Muscle layer of colon (tissue), 2 donors: ENCODE measurements around the gene SKIL.

ENCODE experiments used
- H3K27ac ChIP-seq: one replicate; pipeline ENCODE4 v1.7.0; 2013; ENCODE audit warnings: low read depth, mild to moderate bottlenecking, low read length, moderate library complexity
- H3K27me3 ChIP-seq, 2 donors: one replicate each; pipeline ENCODE4 v1.7.0; 2013; ENCODE audit warnings: low read length in 2 of 2, mild to moderate bottlenecking in 2 of 2; ENCODE audit not compliant: insufficient read depth in 2 of 2, control insufficient read depth in 1 of 2
- H3K36me3 ChIP-seq: one replicate; pipeline ENCODE4 v1.7.0; 2013; ENCODE audit warnings: mild to moderate bottlenecking, low read length; ENCODE audit not compliant: insufficient read depth
- H3K4me1 ChIP-seq: one replicate; pipeline ENCODE4 v1.7.0; 2013; ENCODE audit warnings: mild to moderate bottlenecking, low read length; ENCODE audit not compliant: insufficient read depth
- H3K4me3 ChIP-seq, 2 donors: one replicate each; pipeline ENCODE4 v1.7.0; 2013; ENCODE audit warnings: low read length in 2 of 2, low read depth in 1 of 2, mild to moderate bottlenecking in 1 of 2, moderate library complexity in 1 of 2
- H3K9ac ChIP-seq: one replicate; pipeline ENCODE4 v1.7.0; 2013; ENCODE audit warnings: low read length
- H3K9me3 ChIP-seq: one replicate; pipeline ENCODE4 v1.7.0; 2013; ENCODE audit warnings: mild to moderate bottlenecking, low read length
- donor health status: abdominal sarcoma.
- donor health status: Adenocarcinoma of cecum.

Gene SKIL, protein sequence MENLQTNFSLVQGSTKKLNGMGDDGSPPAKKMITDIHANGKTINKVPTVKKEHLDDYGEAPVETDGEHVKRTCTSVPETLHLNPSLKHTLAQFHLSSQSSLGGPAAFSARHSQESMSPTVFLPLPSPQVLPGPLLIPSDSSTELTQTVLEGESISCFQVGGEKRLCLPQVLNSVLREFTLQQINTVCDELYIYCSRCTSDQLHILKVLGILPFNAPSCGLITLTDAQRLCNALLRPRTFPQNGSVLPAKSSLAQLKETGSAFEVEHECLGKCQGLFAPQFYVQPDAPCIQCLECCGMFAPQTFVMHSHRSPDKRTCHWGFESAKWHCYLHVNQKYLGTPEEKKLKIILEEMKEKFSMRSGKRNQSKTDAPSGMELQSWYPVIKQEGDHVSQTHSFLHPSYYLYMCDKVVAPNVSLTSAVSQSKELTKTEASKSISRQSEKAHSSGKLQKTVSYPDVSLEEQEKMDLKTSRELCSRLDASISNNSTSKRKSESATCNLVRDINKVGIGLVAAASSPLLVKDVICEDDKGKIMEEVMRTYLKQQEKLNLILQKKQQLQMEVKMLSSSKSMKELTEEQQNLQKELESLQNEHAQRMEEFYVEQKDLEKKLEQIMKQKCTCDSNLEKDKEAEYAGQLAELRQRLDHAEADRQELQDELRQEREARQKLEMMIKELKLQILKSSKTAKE

GRCh38 chr3:170357176-170358041 lies at the start of gene SKIL:
Gene SKIL (plus strand): TSS chr3:170357715. CDS start chr3:170360332, 2,617 bp downstream.
- H3K4me3 ChIP-seq = peak within 1 kb of the TSS; percentile 87 to 96
- peaks cover 36% of the 10 kb centered on the region for H3K4me1 ChIP-seq
- peak within 1 kb of the TSS; percentile 65 for H3K9ac ChIP-seq

GRCh38 chr3:170309046-170309445 lies 48.5 kb upstream of the SKIL start:
- H3K27me3 ChIP-seq = no peaks in the 10 kb centered on the region
- no peak overlapping the region for H3K9ac ChIP-seq
- no peaks in the 10 kb centered on the region for H3K9me3 ChIP-seq
- no peak overlapping the region for H3K4me3 ChIP-seq
- no peaks in the 10 kb centered on the region for H3K36me3 ChIP-seq
- no peak overlapping the region for H3K27ac ChIP-seq
- H3K4me1 ChIP-seq = no peaks in the 10 kb centered on the region

More at GRCh38 chr3:170357176-170358041, at the start of gene SKIL:
- no peaks in the 10 kb centered on the region for H3K9me3 ChIP-seq
- no peaks in the 10 kb centered on the region for H3K36me3 ChIP-seq
- H3K27me3 ChIP-seq = no peaks in the 10 kb centered on the region
- H3K27ac ChIP-seq = peak within 1 kb of the TSS; percentile 92

- Histone ChIP-seq H3K9me3 (no peaks in the 10 kb centered on the region), H3K4me3 (no peak overlapping the region), H3K36me3 (no peaks in the 10 kb centered on the region), H3K27me3 (no peaks in the 10 kb centered on the region), H3K4me1 (no peaks in the 10 kb centered on the region), H3K27ac (no peak overlapping the region), H3K9ac (no peak overlapping the region)
Observed at GRCh38 chr3:170317954-170318353, 39.6 kb upstream of the SKIL start.

DNA sequence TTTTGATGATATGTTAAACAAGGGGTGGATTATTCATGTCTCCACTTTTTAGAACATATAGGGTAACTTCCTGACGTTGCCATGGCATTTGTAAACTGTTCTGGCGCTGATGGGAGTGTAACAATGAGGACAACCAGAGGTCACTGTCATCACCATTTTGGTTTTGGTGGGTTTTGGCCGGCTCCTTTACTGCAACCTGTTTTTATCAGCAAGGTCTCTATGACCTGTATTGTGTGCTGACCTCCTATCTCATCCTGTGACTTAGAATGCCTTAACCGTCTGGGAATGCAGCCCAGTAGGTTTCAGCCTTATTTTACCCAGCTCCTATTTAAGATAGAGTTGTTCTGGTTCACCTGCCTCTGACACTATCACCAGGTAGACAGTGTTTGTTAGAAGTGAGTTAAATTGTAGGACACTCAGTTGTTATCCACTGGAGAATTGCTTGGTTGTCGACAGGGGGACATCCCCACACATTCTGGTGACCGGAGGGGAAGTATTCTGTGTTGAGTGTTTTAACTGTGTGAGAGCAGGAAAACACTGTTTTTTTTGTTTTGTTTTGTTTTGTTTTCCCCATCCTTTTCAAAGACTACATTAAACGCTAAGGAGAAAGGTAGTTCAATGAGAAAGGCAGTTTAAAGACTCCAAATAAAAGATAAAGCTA lies 36.9 kb upstream of the SKIL start:
- H3K27me3 ChIP-seq = no peaks in the 10 kb centered on the region
- no peaks in the 10 kb centered on the region for H3K9me3 ChIP-seq
- no peaks in the 10 kb centered on the region for H3K4me1 ChIP-seq
- H3K4me3 ChIP-seq = no peak overlapping the region
- no peaks in the 10 kb centered on the region for H3K36me3 ChIP-seq
- H3K9ac ChIP-seq = no peak overlapping the region
- H3K27ac ChIP-seq = no peak overlapping the region

DNA sequence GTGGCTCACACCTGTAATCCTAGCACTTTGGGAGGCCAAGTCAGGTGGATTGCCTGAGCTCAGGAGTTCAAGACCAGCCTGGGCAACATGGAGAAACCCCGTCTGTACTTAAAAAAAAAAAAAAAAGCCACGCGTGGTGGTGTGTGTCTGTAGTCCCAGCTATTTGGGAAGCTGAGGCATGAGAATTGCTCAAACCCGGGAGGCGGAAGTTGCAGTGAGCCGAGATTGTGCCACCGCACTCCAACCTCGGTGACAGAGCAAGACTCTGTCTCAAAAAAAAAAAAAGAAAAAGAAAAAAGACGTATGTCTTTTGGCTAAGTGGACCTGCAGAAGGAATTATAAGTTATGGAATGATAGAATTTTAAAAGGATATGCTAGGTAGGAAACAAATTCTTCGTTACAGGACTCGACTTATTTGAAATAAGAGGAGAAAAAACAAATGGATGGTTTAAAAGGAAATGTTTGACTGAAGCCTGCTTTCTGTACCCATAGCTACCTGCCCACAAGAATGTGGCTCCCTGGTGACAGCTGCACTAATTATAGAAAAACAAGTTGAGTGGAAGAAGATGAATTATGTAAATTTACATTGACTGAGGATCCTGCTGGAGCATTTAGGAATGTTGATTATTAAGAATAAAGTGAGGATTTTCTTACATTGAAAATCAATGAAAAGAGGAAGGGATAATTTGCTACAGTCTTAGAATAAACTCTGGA lies 36.0 kb upstream of the SKIL start:
- Histone ChIP-seq H3K27ac (no peak overlapping the region), H3K27me3 (no peaks in the 10 kb centered on the region), H3K4me3 (no peak overlapping the region), H3K9ac (no peak overlapping the region), H3K36me3 (no peaks in the 10 kb centered on the region), H3K9me3 (no peaks in the 10 kb centered on the region), H3K4me1 (no peaks in the 10 kb centered on the region)

GRCh38 chr3:170322566-170323269 lies 34.8 kb upstream of the SKIL start:
- no peaks in the 10 kb centered on the region for H3K9me3 ChIP-seq
- no peak overlapping the region for H3K9ac ChIP-seq
- H3K4me1 ChIP-seq = no peaks in the 10 kb centered on the region
- no peak overlapping the region for H3K4me3 ChIP-seq
- H3K36me3 ChIP-seq = no peaks in the 10 kb centered on the region
- no peaks in the 10 kb centered on the region for H3K27me3 ChIP-seq
- H3K27ac ChIP-seq = no peak overlapping the region

DNA sequence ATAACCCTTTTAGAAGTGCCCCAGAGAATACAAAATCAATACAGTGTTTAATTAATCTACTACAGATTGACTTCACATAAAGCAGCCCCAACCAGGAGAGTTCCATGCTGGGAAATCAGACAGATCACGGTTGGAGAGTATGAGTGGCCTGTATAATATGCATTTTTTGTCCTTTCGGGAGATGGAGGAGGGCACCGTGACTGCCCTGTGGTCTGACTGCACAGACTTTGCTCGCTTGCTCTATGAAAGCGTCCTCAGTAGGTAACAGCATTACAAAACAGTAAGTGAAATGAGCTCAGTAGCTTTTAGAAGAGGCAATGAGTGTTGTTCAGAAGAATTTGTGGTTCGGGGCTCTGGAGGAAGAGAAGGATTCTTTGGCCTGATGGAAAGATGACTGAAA lies 34.2 kb upstream of the SKIL start:
- Histone ChIP-seq H3K9ac (no peak overlapping the region), H3K4me1 (no peaks in the 10 kb centered on the region), H3K27me3 (no peaks in the 10 kb centered on the region), H3K4me3 (no peak overlapping the region), H3K9me3 (no peaks in the 10 kb centered on the region), H3K27ac (no peak overlapping the region), H3K36me3 (no peaks in the 10 kb centered on the region)

DNA sequence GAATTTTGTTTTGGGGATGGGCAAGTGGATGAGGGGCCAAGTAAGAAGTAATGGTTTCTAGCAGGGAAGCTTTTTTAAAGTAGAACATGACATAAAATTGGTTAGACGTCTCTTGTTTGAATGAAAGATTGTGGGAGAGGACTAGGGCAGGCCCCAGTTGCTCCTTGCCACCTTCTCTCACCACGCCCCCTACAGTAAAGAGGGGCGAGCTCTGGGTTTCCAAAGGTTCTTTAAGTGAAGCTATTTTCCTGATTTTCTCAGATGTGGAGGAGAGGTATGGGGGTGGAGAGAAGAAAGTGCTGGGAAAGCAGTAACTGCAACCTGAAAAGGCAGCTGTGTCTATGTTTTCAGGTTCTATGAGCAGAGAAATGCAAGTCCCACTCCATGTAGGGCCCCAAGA lies 32.6 kb upstream of the SKIL start:
- Histone ChIP-seq H3K4me1 (no peaks in the 10 kb centered on the region), H3K27me3 (no peaks in the 10 kb centered on the region), H3K9ac (no peak overlapping the region), H3K9me3 (no peaks in the 10 kb centered on the region), H3K36me3 (no peaks in the 10 kb centered on the region), H3K27ac (no peak overlapping the region), H3K4me3 (no peak overlapping the region)

DNA sequence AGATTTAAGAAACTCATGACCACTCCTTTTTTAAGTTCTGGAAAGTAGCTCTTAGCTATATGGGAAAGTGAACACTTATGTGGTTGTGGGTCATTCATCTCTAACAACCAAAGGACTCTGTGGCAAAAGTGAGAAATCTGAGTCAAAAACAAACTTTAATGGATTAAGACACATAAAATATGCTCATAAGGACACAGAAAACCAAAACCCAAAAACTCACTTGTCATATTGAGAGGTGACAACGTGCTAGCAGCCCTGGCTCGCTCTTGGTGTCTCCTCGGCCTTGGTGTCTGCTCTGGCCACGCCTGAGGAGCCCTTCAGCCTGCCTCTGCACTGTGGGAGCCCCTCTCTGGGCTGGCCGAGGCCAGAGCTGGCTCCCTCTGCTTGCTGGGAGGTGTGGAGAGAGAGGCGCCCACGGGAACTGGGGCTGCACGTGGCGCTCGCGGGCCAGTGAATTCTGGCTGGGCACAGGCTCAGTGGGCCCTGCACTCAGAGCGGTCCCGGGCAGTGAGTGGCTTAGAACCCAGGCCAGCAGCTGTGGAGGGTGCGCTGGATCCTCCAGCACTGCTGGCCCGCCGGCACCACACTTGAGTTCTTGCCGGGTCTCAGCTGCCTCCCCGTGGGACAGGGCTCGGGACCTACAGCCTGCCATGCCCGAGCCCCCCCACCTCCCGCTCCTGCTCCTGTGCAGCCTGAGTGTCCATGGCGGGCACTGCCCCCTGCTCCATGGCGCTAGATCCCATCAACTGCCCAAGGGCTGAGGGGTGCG lies 30.3 kb upstream of the SKIL start:
- H3K27me3 ChIP-seq = no peaks in the 10 kb centered on the region
- H3K9ac ChIP-seq = no peak overlapping the region
- H3K4me1 ChIP-seq = no peaks in the 10 kb centered on the region
- H3K9me3 ChIP-seq = no peaks in the 10 kb centered on the region
- no peak overlapping the region for H3K4me3 ChIP-seq
- H3K27ac ChIP-seq = no peak overlapping the region
- H3K36me3 ChIP-seq = no peaks in the 10 kb centered on the region
